Bronchial epithelial cell (primary cell): Measurements from ENCODE around the gene GPR173. TPM values are rescaled to one million over a fixed set of nuclear protein-coding genes. Genes with fewer than 3 reads are reported as not detected.

Experiments used
- DNase-seq: peaks from one replicate; pipeline ENCODE4 v3.0.0-alpha.2; 2010; ENCODE audit warnings: low read depth
- FAIRE-seq: peaks from 2 replicates; lab custom pipeline; 2011; peaks lifted over from hg19 to GRCh38; lab: Jason Lieb, UNC
- H3K27me3 ChIP-seq: 2 replicates; pipeline ENCODE4 v1.5.1; 2011; ENCODE audit warnings: low read length; ENCODE audit not compliant: control insufficient read depth, insufficient read depth
- H3K36me3 ChIP-seq: 2 replicates; pipeline ENCODE4 v1.5.1; 2011; ENCODE audit warnings: low read length; ENCODE audit not compliant: control insufficient read depth, insufficient read depth
- H3K4me3 ChIP-seq: 2 replicates; pipeline ENCODE4 v1.5.1; 2011; ENCODE audit warnings: mild to moderate bottlenecking, low read depth, low read length, control low read depth
- total RNA-seq: library from RNA; depleted of rRNA; stranded (reverse); fragments of >200 nt; gene quantifications from 2 replicates; pipeline ENCODE4 v1.2.1, GENCODE V29; 2014
- TF ChIP-seq, protein P1 (sequence below): IDR thresholded peaks from 2 replicates; pipeline ENCODE4 v1.5.1; 2011; ENCODE audit warnings: mild to moderate bottlenecking, moderate library complexity, low read length, control low read depth, inconsistent platforms; ENCODE audit not compliant: insufficient read depth, severe bottlenecking

Gene GPR173
- total RNA-seq, 1 donor from 2014 or later: not detected

DNA sequence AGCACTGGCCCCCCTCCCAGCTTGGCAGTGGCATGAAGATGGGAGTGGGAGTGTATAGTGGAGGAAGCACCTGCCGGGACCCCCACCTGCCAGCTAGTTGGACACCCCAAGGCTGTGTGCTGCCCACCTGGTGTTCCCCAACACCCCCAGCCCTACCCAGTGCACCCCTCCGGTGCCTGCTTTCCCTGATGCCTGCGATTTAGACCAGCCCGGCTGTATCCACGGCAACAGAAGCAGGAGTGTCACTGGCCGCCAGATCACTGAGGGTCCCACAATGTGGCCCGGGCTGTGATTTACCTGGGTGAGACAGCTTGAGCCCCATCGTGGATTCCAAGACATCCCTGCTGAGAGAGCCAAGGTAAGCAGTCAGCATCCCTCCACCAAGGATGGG, 533 bp downstream of the GPR173 start:
- no peaks in the 10 kb centered on the region for H3K36me3 ChIP-seq
- TF ChIP-seq, protein P1, sequence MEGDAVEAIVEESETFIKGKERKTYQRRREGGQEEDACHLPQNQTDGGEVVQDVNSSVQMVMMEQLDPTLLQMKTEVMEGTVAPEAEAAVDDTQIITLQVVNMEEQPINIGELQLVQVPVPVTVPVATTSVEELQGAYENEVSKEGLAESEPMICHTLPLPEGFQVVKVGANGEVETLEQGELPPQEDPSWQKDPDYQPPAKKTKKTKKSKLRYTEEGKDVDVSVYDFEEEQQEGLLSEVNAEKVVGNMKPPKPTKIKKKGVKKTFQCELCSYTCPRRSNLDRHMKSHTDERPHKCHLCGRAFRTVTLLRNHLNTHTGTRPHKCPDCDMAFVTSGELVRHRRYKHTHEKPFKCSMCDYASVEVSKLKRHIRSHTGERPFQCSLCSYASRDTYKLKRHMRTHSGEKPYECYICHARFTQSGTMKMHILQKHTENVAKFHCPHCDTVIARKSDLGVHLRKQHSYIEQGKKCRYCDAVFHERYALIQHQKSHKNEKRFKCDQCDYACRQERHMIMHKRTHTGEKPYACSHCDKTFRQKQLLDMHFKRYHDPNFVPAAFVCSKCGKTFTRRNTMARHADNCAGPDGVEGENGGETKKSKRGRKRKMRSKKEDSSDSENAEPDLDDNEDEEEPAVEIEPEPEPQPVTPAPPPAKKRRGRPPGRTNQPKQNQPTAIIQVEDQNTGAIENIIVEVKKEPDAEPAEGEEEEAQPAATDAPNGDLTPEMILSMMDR: no peak
- H3K4me3 ChIP-seq: no peak overlapping the region
- DNase-seq (no peak), FAIRE-seq (no peak)
- H3K27me3 ChIP-seq: no peaks in the 10 kb centered on the region

DNA sequence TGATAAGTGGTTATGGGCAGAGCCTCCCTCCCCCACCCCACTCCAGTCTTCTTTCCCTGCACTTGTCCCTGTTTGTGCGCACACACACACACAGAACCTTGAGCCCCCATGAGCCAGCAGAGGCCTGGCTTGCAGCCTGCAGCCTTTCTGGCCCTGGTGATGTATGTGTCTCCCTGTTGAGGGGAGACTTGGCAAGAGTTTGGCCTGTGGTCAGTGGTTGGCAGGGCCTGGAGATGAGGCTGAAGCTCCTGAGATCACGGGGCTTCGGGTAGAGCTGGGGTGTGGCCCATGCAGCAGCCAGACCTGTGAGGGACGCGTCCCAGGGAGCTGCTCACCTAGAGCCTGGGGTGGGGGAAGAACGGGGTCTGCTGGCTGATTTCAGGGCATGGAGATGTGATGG, 2.3 kb downstream of the GPR173 start:
- Histone ChIP-seq H3K4me3 (no peak overlapping the region), H3K36me3 (no peaks in the 10 kb centered on the region), H3K27me3 (no peaks in the 10 kb centered on the region)
- DNase-seq (no peak), FAIRE-seq (no peak)
- TF ChIP-seq, protein P1: no peak

DNA sequence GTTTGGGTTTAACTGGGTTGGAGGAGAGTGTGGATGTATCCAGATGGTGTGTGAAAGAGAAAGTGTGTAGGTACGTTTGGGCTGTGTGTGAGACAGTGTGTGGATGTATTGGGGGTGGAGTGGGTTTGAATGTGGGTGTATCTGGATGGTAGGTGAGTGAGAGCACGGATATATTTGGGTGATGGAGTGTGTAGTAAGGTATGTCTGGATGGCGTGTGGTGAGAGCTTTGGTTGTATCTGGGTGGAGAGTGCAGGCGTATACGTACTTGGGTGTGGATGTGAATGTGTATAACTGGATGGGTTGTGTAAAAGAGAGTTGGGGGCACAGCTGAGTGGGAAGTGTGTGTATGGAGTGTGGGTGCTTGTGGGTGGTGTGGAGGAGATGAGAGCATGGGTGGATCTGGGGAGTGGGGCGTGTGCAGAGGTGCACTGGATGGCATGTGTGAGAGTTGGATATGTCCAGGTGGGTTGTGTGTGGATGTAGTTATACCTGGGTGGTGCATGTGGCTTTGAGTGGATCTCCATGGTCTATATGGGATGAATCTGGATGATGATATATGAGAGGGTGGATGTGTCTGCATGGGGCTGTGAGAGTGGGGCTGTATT, 6.8 kb downstream of the GPR173 start:
- no peaks in the 10 kb centered on the region for H3K27me3 ChIP-seq
- TF ChIP-seq, protein P1: no peak
- DNase-seq (no peak), FAIRE-seq (no peak)
- H3K4me3 ChIP-seq: no peak overlapping the region
- no peaks in the 10 kb centered on the region for H3K36me3 ChIP-seq

DNA sequence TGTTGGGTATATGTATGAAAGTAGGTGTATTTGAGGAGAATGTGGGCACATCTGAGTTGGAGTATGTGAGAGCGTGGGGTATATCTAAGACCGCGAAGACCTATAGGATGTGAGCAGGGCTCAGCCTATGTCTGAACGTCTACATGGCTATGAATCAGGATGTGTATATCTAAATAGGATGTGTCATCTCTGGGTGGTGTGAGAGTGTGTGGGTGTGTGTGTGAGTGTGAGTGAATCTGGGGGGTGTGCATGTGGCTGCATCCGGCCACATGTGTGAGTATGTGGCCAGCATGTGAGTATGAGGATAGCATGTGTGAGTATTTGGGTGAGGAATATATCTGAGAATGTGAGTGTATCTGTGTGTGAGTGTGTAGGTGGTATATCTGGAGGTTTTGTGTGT, 7.7 kb downstream of the GPR173 start:
- TF ChIP-seq, protein P1: no peak
- H3K36me3 ChIP-seq: no peaks in the 10 kb centered on the region
- H3K4me3 ChIP-seq: no peak overlapping the region
- FAIRE-seq (no peak), DNase-seq (peak; percentile 35)
- H3K27me3 ChIP-seq: no peaks in the 10 kb centered on the region

DNA sequence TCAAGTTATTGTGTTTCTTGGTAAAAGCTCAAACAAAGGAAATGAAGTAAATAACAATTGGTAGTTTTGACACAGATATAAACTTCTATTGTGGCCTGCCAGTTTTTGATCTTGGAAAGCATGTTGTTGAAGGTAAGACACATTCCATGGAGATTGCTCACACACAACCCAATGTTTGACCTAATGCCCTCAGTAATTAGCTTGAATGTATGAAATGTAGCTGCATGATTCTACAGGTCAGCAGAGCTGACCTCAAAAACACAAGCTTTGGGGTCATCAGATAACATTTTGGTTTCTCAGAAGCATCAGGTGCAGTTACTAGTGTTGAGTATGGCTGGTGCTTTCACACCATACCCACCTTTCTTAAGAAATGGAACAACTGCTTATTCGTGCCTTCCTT, 16.5 kb downstream of the GPR173 start:
- TF ChIP-seq, protein P1: no peak

DNA sequence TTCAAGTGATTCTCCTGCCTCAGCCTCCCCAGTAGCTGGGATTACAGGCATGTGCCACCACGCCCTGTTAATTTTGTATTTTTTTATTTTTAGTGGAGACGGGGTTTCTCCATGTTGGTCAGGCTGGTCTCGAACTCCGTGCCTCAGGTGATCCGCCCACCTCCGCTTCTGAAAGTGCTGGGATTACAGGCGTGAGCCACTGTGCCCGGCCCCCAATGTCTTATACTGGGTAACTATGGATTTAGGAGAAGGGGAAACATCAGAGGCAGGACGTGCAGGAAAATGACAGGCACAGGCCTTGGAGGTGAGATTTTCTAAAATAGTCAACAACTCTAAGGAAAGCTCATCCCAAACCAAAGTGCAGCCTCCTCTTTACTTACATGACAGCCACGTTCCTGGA, 22.5 kb downstream of the GPR173 start:
- H3K36me3 ChIP-seq: no peaks in the 10 kb centered on the region
- no peaks in the 10 kb centered on the region for H3K27me3 ChIP-seq
- DNase-seq (no peak), FAIRE-seq (no peak)
- TF ChIP-seq, protein P1: no peak
- H3K4me3 ChIP-seq: no peak overlapping the region

More for the DNA sequence above, 16.5 kb downstream of the GPR173 start:
- DNase-seq (peak; percentile 33), FAIRE-seq (no peak)
- Histone ChIP-seq H3K4me3 (no peak overlapping the region), H3K27me3 (no peaks in the 10 kb centered on the region), H3K36me3 (no peaks in the 10 kb centered on the region)
